Measurements from ENCODE around the gene LRRFIP1.

- TF ChIP-seq CTCF (optimal IDR thresholded peaks at IDR 0.05 in 1 of 3, IDR thresholded peaks at IDR 0.05 in 1 of 3, conservative IDR thresholded peaks at IDR 0.05 in 1 of 3; ENCODE audit: extremely low read depth in 1 of 3, insufficient read depth in 2 of 3, low read length in 3 of 3) (no peak), EZH2 (IDR thresholded peaks at IDR 0.05; ENCODE audit: low read length) (no peak)
Measured at GRCh38 chr2:237639052-237639835, 11.9 kb downstream of the LRRFIP1 start.
